D721Med (cell line): ENCODE measurements around the gene DPP6.
A peak's percentile ranks its signal among the peaks of the same experiment; 100 is the strongest.

Experiments used
- DNase-seq: peaks from one replicate; pipeline ENCODE4 v3.0.0; 2011; ENCODE audit warnings: low spot score; ENCODE audit not compliant: insufficient read length
- FAIRE-seq: peaks from 2 replicates; lab custom pipeline; 2011; peaks lifted over from hg19 to GRCh38; lab: Jason Lieb, UNC
- CTCF ChIP-seq: IDR thresholded peaks from 2 replicates; pipeline ENCODE4 v1.5.1; 2012; ENCODE audit warnings: mild to moderate bottlenecking, control low read depth; ENCODE audit not compliant: insufficient read depth; ENCODE audit errors: missing control alignments

Gene DPP6

DNA sequence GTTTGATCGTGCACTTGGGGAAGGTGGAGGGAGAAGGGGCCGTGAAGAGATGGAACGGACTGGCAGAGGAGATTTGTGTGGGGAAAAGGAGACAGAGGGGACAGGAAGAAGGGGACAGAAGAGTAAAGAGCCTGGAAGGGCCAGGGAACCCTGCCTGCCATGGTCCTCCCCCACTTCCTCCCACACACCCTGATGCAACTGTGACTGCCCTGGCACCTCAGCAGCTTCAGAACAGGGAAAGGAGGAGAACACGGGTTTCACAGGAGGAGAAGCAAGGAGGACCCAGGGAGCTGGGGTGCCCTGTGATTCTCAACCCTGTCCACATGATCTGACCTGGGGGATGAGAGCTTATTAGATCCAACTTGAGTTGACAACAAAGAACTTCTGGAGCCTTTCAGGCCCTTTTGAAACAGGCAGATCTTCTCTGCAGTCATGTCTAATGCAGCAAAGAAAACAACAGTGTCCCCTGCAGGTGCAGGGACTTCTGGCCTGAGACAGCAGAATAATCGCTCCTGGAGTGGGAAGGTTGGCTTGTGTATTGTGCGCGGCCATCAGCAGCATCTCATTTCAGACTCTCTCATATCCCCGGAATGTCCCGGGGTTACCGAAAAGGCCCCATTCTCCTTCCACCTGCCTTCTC lies 529.2 kb downstream of the DPP6 start:
- no peak for TF ChIP-seq CTCF
- DNase-seq, result no peak
- FAIRE-seq, result no peak

- no peak for TF ChIP-seq CTCF
- DNase-seq (no peak), FAIRE-seq (no peak)
Measured at GRCh38 chr7:154583454-154583853, 531.3 kb downstream of the DPP6 start.

GRCh38 chr7:154584352-154585252 lies 532.4 kb downstream of the DPP6 start:
- peak; percentile 63 for TF ChIP-seq CTCF
- FAIRE-seq, result no peak
- DNase-seq, result no peak

DNA sequence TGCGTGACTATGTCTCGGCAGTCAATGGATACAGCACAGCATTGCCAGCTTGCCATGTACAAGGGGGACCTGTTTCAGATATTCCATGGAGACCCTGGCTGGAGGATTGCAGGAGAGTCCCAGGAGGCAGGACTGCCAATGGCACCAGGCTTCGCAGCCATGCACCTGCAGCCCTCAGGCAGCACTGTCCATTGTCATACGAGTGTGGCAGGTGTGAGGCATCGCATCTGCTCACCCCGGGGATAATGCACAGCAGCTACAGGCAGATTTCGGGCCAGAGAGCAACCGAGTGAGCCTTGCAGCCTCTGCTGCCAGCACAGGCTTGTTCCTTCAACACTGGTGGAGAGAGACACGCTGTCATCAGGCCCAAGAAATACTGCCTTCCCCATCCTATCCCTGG lies 535.6 kb downstream of the DPP6 start:
- DNase-seq (no peak), FAIRE-seq (no peak)
- TF ChIP-seq CTCF, result no peak

- TF ChIP-seq CTCF, result no peak
- no peak for DNase-seq
- FAIRE-seq, result no peak
Measured at GRCh38 chr7:154591544-154591943, 539.3 kb downstream of the DPP6 start.

GRCh38 chr7:154592388-154592787 lies 540.2 kb downstream of the DPP6 start:
- TF ChIP-seq CTCF, result no peak
- DNase-seq (no peak), FAIRE-seq (no peak)

- no peak for TF ChIP-seq CTCF
- DNase-seq, result no peak
- FAIRE-seq, result no peak
Measured at GRCh38 chr7:154598396-154598795, 546.2 kb downstream of the DPP6 start.
